HG03280 (cell line): ENCODE results near the gene CATSPERD.

Experiments used
- ATAC-seq: cut with Tn5 transposase; IDR thresholded peaks from one replicate; pipeline ENCODE4 v1.9.1; 2021; ENCODE audit warnings: mild to moderate bottlenecking, moderate library complexity; ENCODE audit not compliant: unreplicated experiment

The CATSPERD gene

DNA sequence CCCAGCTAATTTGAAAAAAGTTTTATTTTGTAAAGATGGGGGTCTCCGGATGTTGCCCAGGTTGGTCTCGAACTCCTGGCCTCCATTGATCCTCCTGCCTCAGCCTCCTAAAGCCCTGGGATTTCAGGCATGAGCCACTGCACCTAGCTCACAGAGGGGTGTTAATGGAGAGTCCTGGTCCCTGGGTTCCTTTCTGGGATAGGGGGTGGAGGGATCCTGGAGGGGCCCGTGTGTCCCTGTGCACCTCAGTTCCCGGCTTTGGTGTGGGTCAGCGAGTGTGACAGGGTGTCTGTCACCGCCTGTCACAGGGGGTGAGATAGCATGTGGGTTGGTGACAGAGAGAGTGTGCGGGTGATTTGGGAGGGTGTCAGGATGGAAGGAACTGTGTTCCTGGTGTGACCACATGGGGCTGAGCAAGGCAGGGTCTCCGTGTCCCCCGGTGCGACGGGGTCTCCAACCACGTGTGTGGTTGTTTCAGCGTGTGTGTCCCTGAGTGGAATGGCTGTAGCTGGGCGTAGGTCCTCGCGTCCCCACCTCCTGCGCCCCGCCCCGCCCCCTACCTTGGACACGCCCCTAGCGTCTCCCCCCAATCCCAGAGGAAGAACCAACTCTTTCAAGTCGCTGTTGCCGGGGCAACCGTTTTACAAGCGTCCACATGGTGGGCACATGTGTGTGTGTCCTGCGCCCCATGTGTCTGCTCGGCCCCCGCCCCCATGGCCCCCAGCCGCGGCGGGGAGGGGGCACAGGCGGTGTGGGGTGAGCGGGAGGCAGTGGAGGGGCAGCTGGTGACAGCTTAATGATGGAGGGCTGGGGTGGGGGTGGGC lies 81.6 kb downstream of the CATSPERD start:
- no peak for ATAC-seq

GRCh38 chr19:5803441-5803751 lies 83.0 kb downstream of the CATSPERD start:
- no peak for ATAC-seq

GRCh38 chr19:5803752-5804515 lies 83.5 kb downstream of the CATSPERD start:
- peak; percentile 79 for ATAC-seq

DNA sequence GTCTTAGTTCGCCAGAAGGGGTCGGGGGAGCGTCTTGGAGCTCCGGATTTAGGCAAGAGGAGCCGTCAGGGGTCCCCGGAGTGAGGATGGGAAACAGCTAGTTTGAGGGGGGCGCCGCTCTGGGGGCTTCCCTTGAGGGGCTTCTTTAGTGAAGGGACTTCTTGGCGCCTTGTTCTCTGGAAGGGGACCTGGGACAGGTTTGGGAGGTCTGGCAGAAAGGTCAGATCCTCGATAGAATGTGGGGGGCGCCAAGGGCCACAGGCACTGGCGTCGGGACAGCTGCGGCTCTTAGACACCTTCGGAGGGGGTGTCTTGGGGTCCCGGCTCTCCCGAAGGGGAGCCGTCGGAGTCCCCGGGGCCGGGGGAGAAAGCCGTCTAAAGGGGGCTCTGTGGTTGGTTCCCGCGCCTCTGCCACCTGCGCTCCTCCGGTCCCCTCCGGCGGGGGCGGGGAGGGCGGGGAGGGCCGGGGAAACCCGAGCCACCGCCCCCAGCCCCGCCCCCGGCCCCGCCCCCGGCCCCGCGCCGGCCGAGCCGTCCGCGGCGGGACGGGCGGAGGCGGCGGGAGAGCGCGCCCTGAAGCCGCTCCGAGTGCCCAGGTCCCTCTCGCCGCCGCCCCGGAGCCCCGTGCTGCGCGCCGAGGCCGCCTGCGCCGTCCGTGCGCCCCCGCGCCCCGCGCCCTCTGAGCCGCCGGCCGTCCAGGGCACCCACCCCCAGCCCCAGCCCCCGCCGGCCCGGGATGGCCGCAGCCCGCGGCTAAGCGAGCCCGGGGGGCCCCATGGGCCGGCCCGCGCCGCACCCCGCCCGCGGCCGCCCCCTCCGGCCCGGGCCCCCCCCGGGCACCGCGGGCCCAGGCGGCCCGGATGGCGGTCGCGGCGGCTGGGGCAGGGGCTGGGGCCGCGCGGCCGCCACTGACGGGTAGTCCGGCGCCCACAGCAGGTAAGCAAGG lies 84.4 kb downstream of the CATSPERD start, which contains the start of gene NRTN:
TSS of gene NRTN (plus strand) at position 552 of the 946 bp plus-strand sequence. CDS start 19,099 bp downstream, outside the sequence.
- ATAC-seq = no peak

DNA sequence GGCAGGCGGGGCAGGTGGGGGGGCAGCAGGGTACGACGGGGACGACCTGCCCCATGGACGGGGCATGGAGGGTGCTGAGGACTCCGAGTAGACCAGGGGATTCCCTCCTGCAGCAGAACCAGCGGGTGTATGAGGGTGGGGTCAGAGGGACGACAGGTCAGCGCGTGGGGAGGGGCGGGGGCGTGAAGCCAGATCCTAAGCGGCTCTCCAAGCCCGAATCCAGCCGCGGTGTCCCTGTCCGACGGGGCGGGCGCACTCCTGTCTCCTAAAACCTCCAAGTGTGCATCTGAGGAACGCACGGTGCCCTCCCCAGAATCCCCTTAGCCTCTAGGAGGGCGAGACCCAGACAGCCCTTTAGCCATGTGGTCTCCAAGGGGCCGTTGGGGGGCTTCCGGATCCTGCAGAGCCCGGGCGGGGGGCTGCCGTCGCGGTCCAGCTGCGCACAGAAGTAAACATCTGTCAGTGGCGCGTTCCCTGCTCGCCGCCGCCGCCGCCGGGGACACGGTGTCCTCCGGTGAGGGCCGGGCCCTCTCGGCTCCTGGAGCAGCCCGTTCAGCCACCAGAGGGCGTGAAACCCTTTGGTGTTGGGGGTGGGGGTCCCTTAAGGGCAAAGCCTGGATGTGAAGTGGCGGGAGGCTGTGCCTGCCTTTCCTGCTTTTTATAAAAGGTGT lies 85.2 kb downstream of the CATSPERD start:
- no peak for ATAC-seq

- no peak for ATAC-seq
These were observed 85.7 kb downstream of the CATSPERD start for GRCh38 chr19:5806133-5806489.

DNA sequence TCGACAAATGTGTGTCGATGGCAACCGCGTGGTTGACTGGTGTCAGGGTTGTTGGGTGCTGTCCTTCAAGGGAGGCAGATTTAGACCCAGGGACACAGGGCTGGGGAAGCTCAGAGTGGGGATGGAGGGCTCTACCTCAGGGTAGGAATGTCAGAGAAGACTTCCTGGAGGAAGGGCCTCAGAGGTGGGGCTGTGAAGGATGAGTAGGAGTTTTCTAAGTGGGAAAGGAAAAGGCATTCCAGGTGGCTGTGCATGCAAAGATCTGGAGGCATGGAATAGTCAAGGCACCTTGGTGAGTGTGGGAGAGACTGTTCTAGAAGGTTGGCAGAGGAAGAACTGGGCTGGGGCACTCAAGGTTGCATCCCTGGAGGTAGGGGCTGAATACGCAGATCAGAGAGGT lies 86.5 kb downstream of the CATSPERD start:
- ATAC-seq = no peak

DNA sequence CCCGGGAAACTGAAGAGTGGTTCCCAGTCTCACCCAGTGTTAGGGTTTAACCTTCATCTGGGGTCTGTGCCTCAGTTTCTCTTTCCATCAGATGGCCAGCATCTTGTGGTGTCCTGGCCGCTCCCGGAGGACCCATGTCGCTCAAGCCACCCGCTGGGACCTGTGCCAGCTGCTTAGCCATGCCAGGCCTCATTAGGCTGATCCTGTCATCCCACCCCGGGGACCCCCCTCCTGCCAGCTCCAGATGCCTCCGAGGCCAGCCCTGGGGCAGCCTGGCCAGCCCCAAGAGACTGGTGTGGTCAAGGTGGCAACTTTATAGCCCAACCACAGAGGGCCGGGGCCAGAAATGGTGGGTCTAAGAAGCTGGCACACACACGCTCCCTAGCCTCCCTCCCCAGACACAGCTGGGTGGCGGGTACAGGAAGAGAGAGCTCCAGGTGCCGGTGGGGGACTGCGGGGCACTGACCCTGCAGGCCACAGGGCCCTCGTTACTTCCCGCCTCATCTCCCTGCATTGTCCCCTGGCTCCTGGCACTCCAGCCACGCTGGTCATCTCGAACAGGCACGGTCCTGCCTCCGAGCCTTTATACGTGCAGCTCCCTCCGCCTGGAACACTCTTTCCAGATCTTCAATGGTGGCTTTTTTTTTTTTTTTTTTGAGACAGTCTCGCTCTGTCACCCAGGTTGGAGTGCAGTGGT lies 87.8 kb downstream of the CATSPERD start:
- ATAC-seq = no peak

DNA sequence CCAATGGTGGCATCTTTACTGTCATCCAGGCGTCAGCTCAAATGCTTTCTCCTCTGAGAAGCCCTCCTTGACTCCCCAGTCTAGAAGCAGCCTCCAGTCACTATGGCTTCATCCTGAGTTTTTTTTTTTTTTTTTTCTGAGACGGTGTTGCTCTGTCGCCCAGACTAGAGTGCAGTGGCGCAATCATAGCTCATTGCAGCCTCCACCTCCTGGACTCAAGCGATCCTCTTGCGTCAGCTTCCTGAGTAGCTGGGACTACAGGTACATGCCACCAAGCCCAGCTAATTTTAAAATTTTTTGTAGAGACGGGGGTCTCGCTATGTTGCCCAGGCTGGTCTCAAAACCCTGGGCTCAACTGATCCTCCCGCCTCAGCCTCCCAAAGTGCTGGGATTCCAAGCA lies 88.6 kb downstream of the CATSPERD start:
- ATAC-seq = no peak

- ATAC-seq = no peak
These were observed 89.0 kb downstream of the CATSPERD start for GRCh38 chr19:5809469-5809868.

- ATAC-seq = no peak
These were observed 90.7 kb downstream of the CATSPERD start for GRCh38 chr19:5811117-5811516.

DNA sequence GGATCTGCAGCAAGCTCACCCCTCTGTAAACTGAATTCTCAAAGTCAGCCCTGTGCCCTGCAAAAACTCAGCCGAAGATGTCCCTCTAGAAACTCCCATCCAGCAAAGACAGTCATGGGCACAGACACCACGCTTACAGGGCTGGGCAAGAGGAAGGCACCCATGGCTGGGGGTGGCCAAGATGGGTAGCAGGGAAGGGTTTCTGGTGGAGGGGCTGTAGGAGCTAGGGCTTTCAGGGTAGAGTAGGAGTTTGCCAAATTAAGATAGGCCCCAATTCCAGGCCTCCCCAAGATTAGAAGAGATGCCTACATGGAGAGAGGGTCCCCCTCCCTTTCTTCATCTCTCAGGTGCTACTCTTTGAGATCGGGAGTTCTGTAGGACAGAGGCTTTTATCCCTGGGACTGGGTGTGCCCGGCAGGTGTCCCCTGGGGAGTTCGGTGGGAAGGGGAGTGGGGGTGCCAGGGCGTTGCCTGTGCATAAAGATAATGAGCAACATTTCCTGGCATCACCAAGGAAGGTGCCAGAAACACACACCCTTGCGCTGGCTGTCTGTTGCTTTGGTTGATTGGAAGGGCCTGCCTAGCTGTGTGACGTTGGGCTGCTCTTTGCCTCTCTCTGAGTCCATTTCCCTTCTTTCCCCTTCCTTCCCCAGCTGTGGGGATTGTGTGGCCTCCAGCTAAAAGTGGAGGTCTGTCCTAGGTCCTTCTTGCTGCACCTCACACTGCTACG lies 93.8 kb downstream of the CATSPERD start:
- ATAC-seq = no peak

DNA sequence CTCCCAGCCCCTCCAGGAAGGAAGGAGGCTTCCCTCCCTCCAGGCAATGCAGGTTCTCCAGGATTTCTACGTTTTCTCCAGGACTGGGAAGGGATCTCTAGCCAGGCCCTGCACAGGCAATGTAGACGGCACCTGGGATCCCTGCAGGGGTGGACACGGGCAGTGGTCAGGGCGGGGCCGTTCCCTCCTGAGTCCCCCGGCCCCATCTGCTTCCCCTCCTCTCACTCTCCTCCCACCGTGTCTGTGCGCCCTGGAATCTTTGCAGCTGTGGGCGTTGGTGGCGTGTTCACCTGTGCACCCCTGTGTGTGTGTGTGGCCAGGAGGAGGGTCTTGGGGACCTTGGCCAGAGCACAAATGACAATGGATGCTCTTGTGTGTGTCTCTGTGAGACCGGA lies 94.4 kb downstream of the CATSPERD start:
- ATAC-seq = no peak

DNA sequence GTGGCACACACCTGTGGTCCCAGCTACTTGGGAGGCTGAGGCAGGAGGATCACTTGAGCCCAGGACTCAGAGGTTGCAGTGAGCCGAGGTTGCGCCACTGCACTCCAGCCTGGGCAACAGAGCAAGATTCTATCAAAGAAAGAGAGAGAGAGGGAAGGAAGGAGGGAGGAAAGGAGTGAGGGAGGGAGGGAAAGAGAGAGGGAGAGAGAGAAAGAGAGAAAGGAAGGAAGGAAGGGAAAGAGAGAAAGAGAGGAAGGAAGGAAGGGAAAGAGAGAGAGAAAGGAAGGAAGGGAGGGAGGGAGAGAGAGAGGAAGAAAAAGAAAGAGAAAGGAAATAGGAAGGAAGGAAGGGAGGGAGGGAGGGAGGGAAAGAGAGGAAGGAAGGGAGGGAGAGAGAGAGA lies 96.8 kb downstream of the CATSPERD start:
- ATAC-seq = no peak

DNA sequence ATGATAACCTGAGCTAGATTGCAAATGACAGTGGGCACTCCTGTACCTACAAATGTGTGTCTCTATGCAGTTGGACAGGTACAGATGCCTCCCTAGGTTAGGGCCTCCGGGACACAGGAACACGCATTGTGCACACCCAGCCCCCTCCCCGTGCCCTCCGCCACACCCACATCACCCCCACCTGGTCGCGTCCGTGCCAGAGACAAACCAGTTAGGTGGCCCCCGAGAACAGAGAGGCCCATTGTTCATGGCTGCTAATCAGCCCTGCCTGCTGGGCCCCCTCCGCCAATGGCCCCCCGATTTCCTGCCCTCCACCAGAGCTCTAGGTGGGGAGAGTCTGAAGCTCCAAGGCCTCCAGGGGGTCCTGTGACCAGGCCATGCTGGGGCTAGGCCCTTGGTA lies 98.2 kb downstream of the CATSPERD start:
- ATAC-seq = no peak

DNA sequence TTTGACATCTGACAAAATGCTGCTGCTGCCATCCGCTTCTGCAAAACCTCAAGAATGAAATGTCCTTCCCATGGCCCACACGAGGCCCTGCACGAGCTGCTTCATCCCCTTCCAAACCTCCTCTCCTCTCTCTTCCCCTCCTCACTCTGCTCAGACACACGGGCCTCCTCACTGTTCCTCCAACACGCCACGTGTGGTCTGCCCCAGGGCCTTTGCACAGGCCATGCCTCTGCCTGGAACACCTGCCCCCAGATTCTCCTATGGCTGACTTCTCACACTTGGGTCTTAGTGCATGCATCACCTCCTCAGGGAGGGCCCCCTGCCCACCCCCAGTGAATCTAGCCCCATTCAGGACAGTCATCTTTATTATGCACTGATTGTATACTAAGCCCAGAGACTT lies 100.3 kb downstream of the CATSPERD start:
- no peak for ATAC-seq

- ATAC-seq = no peak
These were observed 101.2 kb downstream of the CATSPERD start for GRCh38 chr19:5821521-5822180.

DNA sequence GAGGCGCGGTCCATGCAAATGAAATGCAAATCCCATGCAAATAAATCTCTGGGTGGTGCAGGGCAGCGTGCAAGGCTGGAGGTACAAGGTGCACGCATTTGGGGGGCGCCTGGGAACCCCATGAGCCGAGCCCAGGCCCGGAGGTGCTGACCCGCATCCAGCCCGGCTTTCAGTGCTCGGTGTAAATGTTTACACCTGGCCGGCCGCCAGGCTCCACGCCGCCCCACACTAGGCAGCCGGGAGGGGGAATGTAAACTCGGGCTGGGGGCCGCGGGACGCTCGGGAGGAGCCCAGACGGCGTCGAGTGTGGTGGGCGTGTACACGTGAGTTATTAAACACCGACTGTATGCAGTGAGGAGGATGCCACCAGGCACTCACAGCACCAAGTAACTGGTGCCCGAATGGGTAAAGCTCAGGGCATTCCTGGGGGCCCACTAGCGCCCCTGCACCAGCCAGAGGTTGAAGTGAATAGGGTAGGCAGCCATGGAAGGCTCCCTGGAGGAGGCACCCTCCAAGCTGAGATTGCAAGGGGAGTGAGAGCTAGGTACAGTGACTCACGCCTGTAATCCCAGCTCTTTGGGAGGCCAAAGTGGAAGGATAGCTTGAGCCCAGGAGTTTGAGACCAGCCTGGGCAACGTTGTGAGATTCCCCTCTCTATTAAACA lies 101.9 kb downstream of the CATSPERD start:
- no peak for ATAC-seq
